GM12864 (cell line): Measurements from ENCODE around the gene ANKDD1A.
A peak's percentile ranks its signal among the peaks of the same experiment; 100 is the strongest.

Experiments
- DNase-seq: peaks from one replicate; pipeline ENCODE4 v3.0.0-alpha.2; 2011; ENCODE audit warnings: low read depth
- H3K4me3 ChIP-seq: 2 replicates; pipeline ENCODE4 v1.5.1; 2011; ENCODE audit warnings: mild to moderate bottlenecking, low read depth, low read length, control low read depth
- TF ChIP-seq, protein P1 (sequence below): IDR thresholded peaks from 2 replicates; pipeline ENCODE4 v1.5.1; 2011; ENCODE audit warnings: low read depth, mild to moderate bottlenecking, moderate library complexity, low read length, control low read depth, inconsistent platforms; ENCODE audit errors: missing control alignments

Gene ANKDD1A

DNA sequence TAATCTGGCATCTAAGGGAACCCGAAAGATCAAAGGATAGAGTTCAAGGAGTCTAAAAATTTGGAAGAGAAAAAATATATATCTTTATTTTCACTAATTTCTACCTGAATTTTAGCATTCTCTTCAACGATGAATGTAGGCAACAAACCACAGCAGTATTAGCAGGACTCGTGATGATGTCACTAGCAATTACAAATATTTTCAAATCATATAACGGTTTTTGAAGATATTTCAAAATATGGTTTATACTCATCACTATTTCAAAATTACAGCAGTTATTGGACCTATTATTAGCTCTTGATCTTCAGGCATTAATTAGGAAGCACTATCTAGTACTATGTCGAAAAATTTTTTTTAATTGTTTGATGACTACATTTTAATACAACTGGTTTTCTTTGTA lies 27.0 kb upstream of the ANKDD1A start:
- no peak overlapping the region for H3K4me3 ChIP-seq
- DNase-seq, result no peak
- TF ChIP-seq, protein P1, sequence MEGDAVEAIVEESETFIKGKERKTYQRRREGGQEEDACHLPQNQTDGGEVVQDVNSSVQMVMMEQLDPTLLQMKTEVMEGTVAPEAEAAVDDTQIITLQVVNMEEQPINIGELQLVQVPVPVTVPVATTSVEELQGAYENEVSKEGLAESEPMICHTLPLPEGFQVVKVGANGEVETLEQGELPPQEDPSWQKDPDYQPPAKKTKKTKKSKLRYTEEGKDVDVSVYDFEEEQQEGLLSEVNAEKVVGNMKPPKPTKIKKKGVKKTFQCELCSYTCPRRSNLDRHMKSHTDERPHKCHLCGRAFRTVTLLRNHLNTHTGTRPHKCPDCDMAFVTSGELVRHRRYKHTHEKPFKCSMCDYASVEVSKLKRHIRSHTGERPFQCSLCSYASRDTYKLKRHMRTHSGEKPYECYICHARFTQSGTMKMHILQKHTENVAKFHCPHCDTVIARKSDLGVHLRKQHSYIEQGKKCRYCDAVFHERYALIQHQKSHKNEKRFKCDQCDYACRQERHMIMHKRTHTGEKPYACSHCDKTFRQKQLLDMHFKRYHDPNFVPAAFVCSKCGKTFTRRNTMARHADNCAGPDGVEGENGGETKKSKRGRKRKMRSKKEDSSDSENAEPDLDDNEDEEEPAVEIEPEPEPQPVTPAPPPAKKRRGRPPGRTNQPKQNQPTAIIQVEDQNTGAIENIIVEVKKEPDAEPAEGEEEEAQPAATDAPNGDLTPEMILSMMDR, result no peak

DNA sequence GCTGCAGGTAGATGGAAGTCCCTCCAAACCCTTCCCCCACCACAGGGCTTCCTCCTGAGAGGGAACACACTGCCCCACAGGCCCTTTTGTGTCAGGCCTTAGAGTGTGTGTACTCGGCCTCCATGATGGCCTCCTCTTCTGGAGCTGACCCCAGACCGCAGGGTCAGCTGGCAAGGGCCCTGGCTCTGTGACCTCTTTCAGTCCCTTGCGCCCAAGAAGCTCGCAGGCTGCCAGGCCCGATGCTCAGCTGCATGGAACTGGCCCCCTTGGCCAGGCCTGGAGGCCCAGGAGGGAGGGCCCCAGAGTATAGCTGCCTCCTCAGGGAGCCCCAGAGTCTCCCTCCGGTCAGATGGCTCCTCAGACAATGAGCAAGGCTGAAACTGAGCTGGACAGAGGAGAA lies 23.4 kb upstream of the ANKDD1A start:
- no peak for DNase-seq
- no peak overlapping the region for H3K4me3 ChIP-seq
- TF ChIP-seq, protein P1, result no peak

DNA sequence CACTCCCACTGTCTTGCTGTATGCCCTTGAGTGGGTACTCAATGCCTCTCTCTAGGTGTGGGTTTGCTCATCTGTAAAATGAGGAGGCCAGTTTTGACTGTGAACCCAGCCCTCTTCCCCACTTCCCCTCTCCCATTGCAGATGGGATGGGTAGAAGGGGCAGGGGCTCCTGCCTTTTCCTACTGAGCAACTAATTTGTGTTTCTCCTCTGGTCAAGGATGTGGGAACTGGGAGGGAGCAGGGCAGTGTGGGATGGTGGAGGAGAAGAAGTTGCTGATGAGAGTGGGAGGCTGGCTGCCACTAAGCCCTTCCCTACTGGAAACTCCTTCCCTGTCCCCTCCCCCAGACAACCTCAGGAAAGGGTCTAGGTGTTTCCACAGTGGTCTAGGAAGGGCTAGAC lies 20.1 kb upstream of the ANKDD1A start:
- TF ChIP-seq, protein P1, result no peak
- DNase-seq, result no peak
- peak overlapping the region; percentile 26 for H3K4me3 ChIP-seq

DNA sequence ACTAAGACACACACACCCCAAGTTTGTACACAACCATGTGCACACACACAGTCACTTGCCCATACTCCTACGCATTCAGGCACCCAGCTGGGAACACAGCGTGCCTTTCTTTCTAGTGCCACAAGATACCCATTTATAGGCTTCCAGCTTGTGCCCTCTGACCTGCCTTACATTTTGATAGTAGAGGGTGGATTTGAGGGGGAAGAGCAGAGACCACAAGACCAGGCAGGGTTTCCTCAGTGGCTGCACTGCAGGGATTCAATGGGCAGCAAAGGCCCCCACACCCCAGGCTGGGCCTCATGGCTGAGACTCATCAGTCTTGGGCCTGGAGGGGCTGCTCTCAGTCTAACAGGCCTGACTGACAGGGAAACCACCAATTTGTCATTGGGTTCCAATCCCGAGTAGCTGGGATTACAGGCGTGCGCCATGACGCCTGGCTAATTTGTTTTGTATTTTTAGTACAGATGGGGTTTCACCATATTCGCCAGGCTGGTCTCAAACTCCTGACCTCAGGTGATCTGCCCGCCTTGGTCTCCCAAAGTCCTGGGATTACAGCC lies 18.8 kb upstream of the ANKDD1A start:
- TF ChIP-seq, protein P1, result no peak
- peak overlapping the region; percentile 49 for H3K4me3 ChIP-seq
- DNase-seq, result no peak

DNA sequence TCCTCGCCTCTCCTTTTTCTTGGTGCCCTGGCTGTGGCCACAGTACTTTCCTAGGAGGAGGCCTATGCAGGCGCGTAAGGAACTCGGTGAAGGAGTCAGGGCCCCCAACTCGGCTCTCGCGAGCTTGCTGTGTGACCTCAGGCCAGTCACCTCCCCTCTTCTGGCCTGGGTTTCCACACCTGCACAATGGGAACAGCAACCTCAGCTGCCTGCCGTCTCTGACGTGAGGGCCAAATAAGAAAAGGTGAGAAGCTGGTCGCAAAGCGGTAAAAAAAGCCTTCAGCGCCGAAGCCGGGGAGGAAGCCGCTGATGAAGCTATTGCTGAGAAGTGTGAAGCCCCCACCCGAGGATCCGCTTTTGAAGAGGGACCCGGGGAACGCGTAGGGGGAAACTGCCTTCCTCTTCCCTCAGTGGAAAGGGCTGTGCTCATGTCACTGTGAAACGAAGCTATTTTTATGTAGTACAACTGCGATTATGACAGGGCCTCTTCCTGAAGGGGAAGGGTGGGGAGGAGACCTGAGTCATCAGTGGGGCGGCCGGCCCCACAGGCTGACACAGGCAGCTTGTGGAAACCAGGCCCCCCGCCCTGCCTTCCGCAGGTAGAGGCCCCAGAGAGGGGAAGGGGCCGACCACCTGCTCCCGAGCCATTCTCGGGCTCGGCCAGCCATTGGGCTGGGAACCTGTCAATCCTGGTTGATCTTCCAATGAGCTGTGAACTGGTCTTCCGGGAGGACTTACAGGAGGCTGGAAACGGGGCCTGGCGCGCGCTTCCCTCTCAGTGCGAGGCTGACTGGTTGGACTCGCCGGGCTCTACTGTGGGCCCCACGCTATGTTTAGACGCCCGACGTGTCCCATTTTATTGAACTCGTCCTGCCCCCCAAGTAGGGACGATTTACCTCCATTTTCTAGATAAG lies 18.0 kb upstream of the ANKDD1A start:
- peak; percentile 99 for DNase-seq
- H3K4me3 ChIP-seq, result peak overlapping the region; percentile 65

DNA sequence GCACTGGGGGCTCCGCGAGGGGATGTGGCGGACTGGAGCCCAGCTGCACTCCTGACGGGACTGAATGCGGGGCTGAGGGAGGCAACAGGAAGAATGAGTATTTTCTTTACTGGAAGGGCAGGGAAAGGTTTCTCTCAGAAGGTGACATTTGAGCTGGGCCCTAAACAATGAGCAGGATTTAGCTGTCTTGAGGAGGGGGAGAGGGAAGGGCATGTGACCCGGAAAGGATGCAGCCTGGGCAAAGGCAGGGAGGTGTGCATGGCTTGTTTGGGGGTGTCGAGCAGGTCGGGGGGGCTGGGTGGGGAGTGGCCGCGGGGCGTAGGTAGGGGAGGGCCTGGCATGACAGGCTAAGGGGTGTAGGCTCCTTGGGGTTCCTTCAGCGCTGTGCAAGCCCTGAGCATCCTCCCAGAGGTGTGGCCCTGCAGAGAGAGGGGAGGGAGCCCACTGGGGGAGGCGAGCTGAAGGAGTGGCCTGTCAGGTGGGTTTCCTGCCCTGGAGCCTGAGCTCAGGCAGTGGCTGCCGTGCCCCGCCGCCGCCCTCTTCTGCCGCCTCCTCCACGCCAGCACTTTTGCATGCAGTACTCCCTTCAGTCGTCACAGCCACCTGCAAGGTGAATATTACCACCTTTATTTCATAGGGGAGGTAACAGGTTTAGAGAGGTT lies 17.2 kb upstream of the ANKDD1A start:
- peak overlapping the region; percentile 65 for H3K4me3 ChIP-seq
- TF ChIP-seq, protein P1, result no peak
- DNase-seq, result peak; percentile 93

More for the DNA sequence above, 18.0 kb upstream of the ANKDD1A start:
- TF ChIP-seq, protein P1, result no peak
